ENCODE measurements around the gene LHFPL6.

LHFPL6 gene

DNA sequence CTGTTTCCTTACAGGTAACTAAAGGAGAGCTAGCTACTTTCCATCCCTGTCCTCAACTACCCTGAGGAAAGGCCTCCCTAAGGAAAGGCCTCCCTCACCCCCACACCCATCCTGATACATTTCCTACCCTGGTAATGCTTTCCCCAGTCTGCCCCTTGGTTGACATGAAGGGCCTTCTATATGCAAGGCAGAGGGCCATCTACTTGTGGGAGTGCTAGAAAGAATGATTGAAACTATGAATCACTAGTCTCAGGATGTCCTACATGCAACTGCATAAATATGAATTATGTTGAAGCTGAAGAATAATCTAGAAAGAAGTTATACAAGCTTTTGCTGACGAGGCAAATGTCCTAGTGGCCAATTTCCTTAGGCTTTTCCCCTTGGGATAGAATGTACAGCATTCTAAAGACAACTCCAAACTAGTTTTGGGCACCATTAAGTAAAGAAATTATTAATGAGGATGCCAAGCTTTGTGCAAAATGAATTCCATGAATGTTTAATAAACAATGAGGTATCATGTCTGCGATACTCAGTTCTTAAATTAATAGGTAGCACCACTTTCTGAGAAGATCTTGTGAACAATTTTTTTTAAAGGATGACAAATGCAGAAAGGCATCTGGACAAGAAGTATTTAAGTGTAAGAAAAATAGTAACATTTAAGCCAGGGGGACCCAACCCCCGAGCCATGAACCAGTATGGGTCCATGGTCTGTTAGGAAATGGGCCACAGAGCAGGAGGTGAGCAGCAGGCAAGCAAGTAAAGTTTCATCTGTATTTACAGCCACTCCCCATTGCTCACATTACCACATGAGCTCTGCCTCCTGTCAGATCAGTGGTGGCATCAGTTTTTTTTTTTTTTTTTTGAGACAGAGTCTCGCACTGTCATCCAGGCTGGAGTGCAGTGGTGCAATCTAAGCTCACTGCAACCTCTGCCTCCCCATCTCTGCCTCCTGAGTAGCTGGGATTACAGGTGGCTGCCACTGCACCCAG, 223.0 kb downstream of the LHFPL6 start:
- DNase-seq = peak; percentile 49

DNA sequence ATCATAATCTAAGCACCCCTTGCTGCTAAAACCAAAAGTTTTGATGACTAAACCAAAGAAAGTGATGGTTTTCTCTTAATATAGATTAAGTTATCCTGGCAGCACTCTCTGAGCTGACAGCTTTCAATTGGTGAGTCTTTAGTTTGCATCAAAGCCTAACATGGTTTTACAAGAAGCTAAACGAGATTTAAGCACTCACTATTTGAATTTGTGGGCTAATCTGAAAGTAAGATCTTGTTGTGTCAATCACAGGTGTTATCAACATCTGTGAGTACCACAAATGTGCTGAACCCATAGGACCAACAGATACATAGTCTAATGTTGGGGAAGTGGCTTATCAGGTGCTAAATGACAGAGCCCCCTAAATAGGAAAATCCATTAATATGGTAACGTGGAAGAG, 223.9 kb downstream of the LHFPL6 start:
- DNase-seq = no peak

DNA sequence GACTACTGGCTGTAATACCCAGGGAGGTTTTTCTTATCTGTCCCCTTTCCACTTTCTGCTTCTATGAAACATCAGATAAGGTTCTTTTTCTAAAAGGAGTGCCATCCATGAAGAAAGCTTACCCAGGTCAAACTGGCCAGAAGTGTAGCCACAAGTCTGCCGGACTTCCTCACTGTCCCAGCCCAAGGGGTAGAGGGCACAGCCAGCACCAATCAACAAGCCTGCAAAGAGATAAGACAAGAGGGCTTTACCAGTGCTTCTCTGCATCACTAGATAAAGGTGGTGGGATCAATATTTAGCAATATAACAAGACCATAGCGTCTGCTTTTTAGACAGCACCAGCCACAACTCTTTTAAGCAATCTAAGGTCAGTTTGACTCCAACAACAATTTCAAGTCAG, 224.7 kb downstream of the LHFPL6 start:
- peak; percentile 63 for DNase-seq

- DNase-seq = no peak
These were observed 225.3 kb downstream of the LHFPL6 start for GRCh38 chr13:39377699-39378098.

DNA sequence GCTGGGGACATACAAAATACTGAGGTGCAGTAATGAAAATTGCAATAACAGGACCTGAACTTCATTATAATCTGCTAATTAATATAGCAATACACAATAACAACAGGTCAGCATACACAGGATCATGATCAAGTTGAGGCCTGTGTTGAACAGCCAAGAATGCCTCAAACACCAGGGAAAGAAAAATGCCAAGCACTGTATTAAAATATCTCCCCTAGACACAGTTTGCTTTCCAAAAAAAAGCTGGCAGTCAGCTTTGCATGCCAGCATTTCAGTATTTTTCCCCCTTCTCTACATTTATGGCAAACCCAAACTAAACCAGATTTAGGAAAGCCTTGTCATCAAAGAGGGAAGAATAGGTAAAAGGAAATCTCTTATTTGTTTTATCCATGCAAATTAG, 226.9 kb downstream of the LHFPL6 start:
- DNase-seq = no peak

DNA sequence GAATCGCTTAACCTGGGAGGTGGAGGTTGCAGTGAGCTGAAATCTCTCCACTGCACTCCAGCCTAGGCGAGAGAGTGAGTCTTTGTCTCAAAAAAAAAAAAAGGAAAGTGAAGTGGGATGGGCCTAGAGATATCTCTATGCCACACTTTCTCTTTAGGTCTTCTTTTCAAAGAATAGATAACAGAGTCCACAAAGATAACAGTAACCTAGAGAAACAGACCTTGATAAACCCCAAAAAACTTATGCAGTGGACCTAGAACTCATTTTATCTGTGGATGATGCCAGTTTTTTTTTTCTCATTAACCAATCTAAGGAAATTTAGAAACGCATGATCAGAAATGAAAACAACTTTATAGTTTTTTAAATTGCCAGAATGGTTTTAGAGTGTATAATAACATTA, 227.4 kb downstream of the LHFPL6 start:
- DNase-seq = peak; percentile 90

DNA sequence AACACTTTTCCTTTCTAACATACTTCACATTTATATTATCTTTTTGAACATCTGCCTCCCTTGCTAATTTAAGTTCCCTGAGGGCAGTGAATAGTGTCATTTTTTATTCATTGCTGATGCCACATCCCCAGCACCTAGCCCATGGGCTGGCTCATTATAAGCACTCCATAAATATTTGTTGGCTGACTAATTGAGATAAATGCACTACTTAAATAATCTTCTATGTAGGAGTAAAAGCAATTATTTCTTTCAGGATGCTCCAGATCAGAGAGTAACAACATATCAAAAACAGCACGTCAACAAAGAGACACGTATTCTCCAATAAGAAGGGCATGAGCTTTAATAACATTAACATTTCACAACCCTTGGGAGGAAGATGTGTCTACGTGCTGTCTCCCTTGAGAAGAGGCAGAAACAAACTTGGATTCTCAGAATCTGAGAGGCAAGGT, 228.2 kb downstream of the LHFPL6 start:
- peak; percentile 49 for DNase-seq

DNA sequence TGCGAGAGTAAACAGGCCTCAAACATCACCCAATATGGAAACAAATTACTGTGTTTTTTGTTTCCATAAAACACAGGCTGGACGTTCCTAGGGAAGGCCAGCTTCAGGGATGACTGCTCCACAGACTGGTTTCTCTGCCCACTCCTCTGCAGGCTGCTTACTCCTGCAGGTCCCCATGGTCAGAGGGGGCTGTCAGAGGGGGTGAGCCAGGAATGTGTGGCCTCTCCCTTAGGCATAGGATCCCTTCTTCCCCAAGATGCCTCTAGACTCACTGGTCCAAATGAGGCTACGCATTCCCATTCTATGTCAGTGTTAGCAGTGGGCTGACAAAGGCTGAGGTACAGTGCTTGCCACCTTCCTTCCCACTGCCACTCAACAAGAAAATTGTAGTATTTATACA, 229.8 kb downstream of the LHFPL6 start:
- DNase-seq = no peak

- DNase-seq = no peak
These were observed 231.3 kb downstream of the LHFPL6 start for GRCh38 chr13:39371706-39372105.

GRCh38 chr13:39370554-39370953, 232.4 kb downstream of the LHFPL6 start:
- no peak for DNase-seq

DNA sequence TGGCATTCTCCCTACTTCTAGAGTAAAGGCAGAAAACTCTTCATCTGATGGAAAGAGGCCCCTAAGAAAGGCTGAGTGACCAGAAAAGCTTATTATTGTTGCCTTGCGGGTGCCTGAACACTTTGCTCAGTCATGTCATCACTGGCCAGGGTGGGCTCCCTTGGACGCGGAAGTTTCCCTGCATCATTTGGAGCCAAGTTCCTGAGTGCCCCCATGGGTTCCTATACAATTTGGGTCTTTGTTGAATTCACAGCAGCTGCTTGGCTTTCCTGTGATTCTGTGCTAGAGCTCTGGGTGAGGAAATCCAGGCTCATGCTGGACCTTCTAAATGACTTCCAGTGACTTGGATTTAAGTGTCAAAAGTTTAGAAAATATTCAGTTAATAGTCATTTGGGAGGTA, 232.9 kb downstream of the LHFPL6 start:
- no peak for DNase-seq

- DNase-seq = no peak
These were observed 233.7 kb downstream of the LHFPL6 start for GRCh38 chr13:39369161-39369890.

- DNase-seq = no peak
These were observed 237.1 kb downstream of the LHFPL6 start for GRCh38 chr13:39365879-39366278.

- no peak for DNase-seq
These were observed 238.0 kb downstream of the LHFPL6 start for GRCh38 chr13:39364947-39365468.

GRCh38 chr13:39363382-39363772, 239.6 kb downstream of the LHFPL6 start:
- DNase-seq = no peak

GRCh38 chr13:39362652-39363381, 240.2 kb downstream of the LHFPL6 start:
- no peak for DNase-seq

DNA sequence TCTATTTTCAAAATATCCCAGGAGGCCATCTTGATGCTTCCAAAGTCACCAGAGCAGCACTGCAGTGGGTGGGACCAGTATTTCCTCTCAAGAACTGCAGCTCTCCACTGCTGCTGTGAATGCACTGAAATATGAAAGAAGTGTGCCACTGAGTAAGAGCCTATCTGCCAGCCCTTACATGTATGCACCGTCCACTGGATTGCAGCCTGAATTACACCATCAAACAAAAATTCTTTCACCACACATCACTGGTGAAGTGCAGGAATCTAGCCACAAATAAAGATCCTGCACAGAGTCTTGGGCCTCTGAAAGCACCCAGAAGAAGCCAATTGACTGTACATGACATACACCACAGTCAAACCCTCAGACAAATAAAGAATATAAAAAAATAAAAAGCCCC, 249.0 kb downstream of the LHFPL6 start:
- DNase-seq = no peak

DNA sequence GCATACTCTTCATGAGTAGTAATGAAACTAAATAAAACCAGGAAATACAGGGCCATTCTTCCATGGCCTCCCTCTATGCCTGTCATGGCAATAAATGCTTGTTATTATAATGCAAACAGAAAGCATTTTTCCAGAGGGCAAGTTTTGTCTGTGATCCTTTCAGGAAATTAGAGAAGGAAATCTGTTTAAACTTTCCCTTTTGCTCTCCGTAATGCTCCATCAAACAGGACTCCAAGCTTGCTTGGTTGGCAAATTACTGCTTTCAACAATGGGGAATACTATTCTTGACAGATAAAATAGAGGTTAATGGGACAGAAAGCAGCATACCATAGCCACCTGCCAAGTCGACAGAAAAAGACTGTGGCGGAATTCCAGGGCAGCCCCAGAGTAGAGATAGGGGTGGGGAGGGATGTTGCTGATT, 252.5 kb downstream of the LHFPL6 start:
- DNase-seq = no peak

DNA sequence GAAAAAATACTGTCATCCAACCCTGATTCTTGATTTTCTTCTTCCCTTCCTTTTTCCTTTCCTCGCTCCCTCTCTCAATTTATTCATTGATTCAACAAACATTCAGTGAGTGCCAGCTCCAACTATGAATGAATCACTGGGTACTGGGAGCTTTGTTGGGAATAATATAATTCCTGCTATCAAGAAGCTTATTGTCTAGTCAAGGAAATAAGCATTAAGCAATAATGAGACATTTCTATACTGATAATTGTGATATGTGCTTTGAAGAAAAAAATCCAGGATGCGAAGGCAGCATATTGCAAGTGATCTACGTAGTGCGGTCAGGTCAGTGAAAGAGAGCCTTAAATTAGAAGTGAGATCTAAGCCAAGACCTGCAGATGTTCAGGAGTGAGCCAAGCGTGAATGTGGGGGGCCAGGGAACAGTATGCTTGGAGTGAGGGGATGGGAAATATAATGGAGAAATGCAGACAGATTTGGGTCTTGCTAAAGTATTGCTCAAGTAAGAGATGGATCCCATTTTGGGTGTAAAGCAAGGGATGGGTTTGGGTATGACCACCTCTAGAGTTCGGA, 253.5 kb downstream of the LHFPL6 start:
- DNase-seq = no peak

GRCh38 chr13:39347926-39348901, 254.8 kb downstream of the LHFPL6 start:
- peak; percentile 82 for DNase-seq

- peak; percentile 56 for DNase-seq
These were observed 257.0 kb downstream of the LHFPL6 start for GRCh38 chr13:39345982-39346381.
